Measurements from ENCODE around the gene SIN3B. TPM values are rescaled to one million over a fixed set of nuclear protein-coding genes. Genes with fewer than 3 reads are reported as not detected.

Gene SIN3B
- total and polyA plus RNA-seq, 9 of the 15 experiments (the other 6 are each of a cell fraction or from before 2014, with no cell fraction given) = 0.51 to 34.2 (median 14.3) TPM

- TF ChIP-seq FOXJ3 (CRISPR knock-in tag; IDR thresholded peaks at IDR 0.05) (no peak), SLC30A9 (CRISPR knock-in tag; IDR thresholded peaks at IDR 0.05) (no peak), FOXP4 (CRISPR knock-in tag; IDR thresholded peaks at IDR 0.05; ENCODE audit: borderline replicate concordance) (no peak), MTA1 (IDR thresholded peaks at IDR 0.05; ENCODE audit: borderline replicate concordance) (no peak), RBM25 (IDR thresholded peaks at IDR 0.05; ENCODE audit: low read depth, low read length, severe bottlenecking) (no peak), U2AF1 (optimal IDR thresholded peaks at IDR 0.05; ENCODE audit: low read depth, low read length) (no peak), KLF13 (tag; IDR thresholded peaks at IDR 0.05; ENCODE audit: borderline replicate concordance, low read depth) (no peak), FOXM1 (IDR thresholded peaks at IDR 0.05; ENCODE audit: low read depth) (peak; percentile 77), FOXM1 (CRISPR knock-in tag; IDR thresholded peaks at IDR 0.05; ENCODE audit: low read depth) (no peak), ZNF444 (CRISPR knock-in tag; IDR thresholded peaks at IDR 0.05) (no peak), ASH1L (IDR thresholded peaks at IDR 0.05; ENCODE audit: borderline replicate concordance, low read depth, partially characterized antibody) (no peak), ATF7 (IDR thresholded peaks at IDR 0.05) (peak; percentile 58; the same call in 1 of the 2 replicates), GMEB1 (CRISPR knock-in tag; IDR thresholded peaks at IDR 0.05) (no peak), TEAD2 (tag; IDR thresholded peaks at IDR 0.05) (no peak), CHCHD3 (CRISPR knock-in tag; IDR thresholded peaks at IDR 0.05) (no peak), ZNF174 (CRISPR knock-in tag; IDR thresholded peaks at IDR 0.05) (no peak), THAP7 (CRISPR knock-in tag; IDR thresholded peaks at IDR 0.05) (no peak)
- TF ChIP-seq, protein P1, sequence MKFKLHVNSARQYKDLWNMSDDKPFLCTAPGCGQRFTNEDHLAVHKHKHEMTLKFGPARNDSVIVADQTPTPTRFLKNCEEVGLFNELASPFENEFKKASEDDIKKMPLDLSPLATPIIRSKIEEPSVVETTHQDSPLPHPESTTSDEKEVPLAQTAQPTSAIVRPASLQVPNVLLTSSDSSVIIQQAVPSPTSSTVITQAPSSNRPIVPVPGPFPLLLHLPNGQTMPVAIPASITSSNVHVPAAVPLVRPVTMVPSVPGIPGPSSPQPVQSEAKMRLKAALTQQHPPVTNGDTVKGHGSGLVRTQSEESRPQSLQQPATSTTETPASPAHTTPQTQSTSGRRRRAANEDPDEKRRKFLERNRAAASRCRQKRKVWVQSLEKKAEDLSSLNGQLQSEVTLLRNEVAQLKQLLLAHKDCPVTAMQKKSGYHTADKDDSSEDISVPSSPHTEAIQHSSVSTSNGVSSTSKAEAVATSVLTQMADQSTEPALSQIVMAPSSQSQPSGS (CRISPR knock-in tag; IDR thresholded peaks at IDR 0.05) = no peak
- TF ChIP-seq, protein P2, sequence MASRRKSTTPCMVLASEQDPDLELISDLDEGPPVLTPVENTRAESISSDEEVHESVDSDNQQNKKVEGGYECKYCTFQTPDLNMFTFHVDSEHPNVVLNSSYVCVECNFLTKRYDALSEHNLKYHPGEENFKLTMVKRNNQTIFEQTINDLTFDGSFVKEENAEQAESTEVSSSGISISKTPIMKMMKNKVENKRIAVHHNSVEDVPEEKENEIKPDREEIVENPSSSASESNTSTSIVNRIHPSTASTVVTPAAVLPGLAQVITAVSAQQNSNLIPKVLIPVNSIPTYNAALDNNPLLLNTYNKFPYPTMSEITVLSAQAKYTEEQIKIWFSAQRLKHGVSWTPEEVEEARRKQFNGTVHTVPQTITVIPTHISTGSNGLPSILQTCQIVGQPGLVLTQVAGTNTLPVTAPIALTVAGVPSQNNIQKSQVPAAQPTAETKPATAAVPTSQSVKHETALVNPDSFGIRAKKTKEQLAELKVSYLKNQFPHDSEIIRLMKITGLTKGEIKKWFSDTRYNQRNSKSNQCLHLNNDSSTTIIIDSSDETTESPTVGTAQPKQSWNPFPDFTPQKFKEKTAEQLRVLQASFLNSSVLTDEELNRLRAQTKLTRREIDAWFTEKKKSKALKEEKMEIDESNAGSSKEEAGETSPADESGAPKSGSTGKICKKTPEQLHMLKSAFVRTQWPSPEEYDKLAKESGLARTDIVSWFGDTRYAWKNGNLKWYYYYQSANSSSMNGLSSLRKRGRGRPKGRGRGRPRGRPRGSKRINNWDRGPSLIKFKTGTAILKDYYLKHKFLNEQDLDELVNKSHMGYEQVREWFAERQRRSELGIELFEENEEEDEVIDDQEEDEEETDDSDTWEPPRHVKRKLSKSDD (conservative IDR thresholded peaks at IDR 0.05; ENCODE audit: low read length) = no peak
Measured at GRCh38 chr19:16887353-16888265, 58.4 kb downstream of the SIN3B start (continued).
